Mucosa of stomach (tissue), 1 donor: ENCODE results near the gene MAGEF1.

Source experiments
- H3K27me3 ChIP-seq: one replicate; pipeline ENCODE4 v1.7.0; 2013; ENCODE audit warnings: mild to moderate bottlenecking, low read length; ENCODE audit not compliant: control insufficient read depth, insufficient read depth
- H3K36me3 ChIP-seq: one replicate; pipeline ENCODE4 v1.7.0; 2013; ENCODE audit warnings: low read length; ENCODE audit not compliant: control insufficient read depth, insufficient read depth
- H3K4me1 ChIP-seq: one replicate; pipeline ENCODE4 v1.7.0; 2013; ENCODE audit warnings: mild to moderate bottlenecking, low read length; ENCODE audit not compliant: control insufficient read depth, insufficient read depth
- H3K4me3 ChIP-seq: one replicate; pipeline ENCODE4 v1.7.0; 2013; ENCODE audit warnings: low read length
- H3K9ac ChIP-seq: one replicate; pipeline ENCODE4 v1.7.0; 2013; ENCODE audit warnings: mild to moderate bottlenecking, low read length, moderate library complexity
- H3K9me3 ChIP-seq: one replicate; pipeline ENCODE4 v1.7.0; 2013; ENCODE audit warnings: mild to moderate bottlenecking, low read length, moderate library complexity; ENCODE audit not compliant: control insufficient read depth
- donor health status: Pancreatic carcinoma.

MAGEF1 gene

GRCh38 chr3:184660931-184661330 is 50.9 kb downstream of the MAGEF1 start:
- Histone ChIP-seq H3K9me3 (no peaks in the 10 kb centered on the region), H3K4me1 (no peaks in the 10 kb centered on the region), H3K27me3 (no peaks in the 10 kb centered on the region), H3K36me3 (no peaks in the 10 kb centered on the region), H3K9ac (no peak overlapping the region), H3K4me3 (no peak overlapping the region)
